Measurements from ENCODE around the gene SNRPF. TPM values are rescaled to one million over a fixed set of nuclear protein-coding genes. Genes with fewer than 3 reads are reported as not detected.
A peak's percentile ranks its signal among the peaks of the same experiment; 100 is the strongest.

SNRPF gene
- total RNA-seq, 1 experiment from 2014 or later: 6.3 TPM

GRCh38 chr12:95848575-95849388, 10.0 kb upstream of the SNRPF start:
- no peak overlapping the region for H3K4me3 ChIP-seq
- no peaks in the 10 kb centered on the region for H3K27me3 ChIP-seq
- DNase-seq: peak; percentile 33
- H3K36me3 ChIP-seq: no peaks in the 10 kb centered on the region
- no peaks in the 10 kb centered on the region for H3K9me3 ChIP-seq

- H3K9me3 ChIP-seq: no peaks in the 10 kb centered on the region
- H3K27me3 ChIP-seq: no peaks in the 10 kb centered on the region
- DNase-seq: no peak
- H3K4me3 ChIP-seq: no peak overlapping the region
- no peaks in the 10 kb centered on the region for H3K36me3 ChIP-seq
Measured at GRCh38 chr12:95851606-95852005, 7.1 kb upstream of the SNRPF start.

GRCh38 chr12:95852133-95852532, 6.6 kb upstream of the SNRPF start:
- no peak for DNase-seq
- Histone ChIP-seq H3K36me3 (no peaks in the 10 kb centered on the region), H3K9me3 (no peaks in the 10 kb centered on the region), H3K27me3 (no peaks in the 10 kb centered on the region), H3K4me3 (no peak overlapping the region)

- H3K27me3 ChIP-seq: no peaks in the 10 kb centered on the region
- no peak overlapping the region for H3K4me3 ChIP-seq
- no peak for DNase-seq
- H3K9me3 ChIP-seq: peaks cover 2% of the 10 kb centered on the region; the same call in 1 of the 2 replicates
- H3K36me3 ChIP-seq: peaks cover 17% of the 10 kb centered on the region
Measured at GRCh38 chr12:95857156-95857555, 1.6 kb upstream of the SNRPF start.

GRCh38 chr12:95857799-95858198, 953 bp upstream of the SNRPF start:
- Histone ChIP-seq H3K36me3 (peaks cover 24% of the 10 kb centered on the region), H3K4me3 (no peak overlapping the region), H3K9me3 (peaks cover 4% of the 10 kb centered on the region; the same call in 1 of the 2 replicates), H3K27me3 (no peaks in the 10 kb centered on the region)
- DNase-seq: no peak

- DNase-seq: no peak
- H3K36me3 ChIP-seq: peaks cover 39% of the 10 kb centered on the region
- H3K4me3 ChIP-seq: peak overlapping the region; percentile 95
- H3K27me3 ChIP-seq: no peaks in the 10 kb centered on the region
- H3K9me3 ChIP-seq: peaks cover 4% of the 10 kb centered on the region; the same call in 1 of the 2 replicates
Measured at GRCh38 chr12:95859344-95859816, 628 bp downstream of the SNRPF start.

- no peak for DNase-seq
Measured at GRCh38 chr12:95859947-95860850, 1.4 kb downstream of the SNRPF start.

GRCh38 chr12:95862038-95862437, 3.3 kb downstream of the SNRPF start:
- peaks cover 63% of the 10 kb centered on the region for H3K36me3 ChIP-seq
- peaks cover 4% of the 10 kb centered on the region; the same call in 1 of the 2 replicates for H3K9me3 ChIP-seq
- DNase-seq: no peak

More at GRCh38 chr12:95859947-95860850, 1.4 kb downstream of the SNRPF start:
- H3K4me3 ChIP-seq: peak overlapping the region; percentile 95
- H3K36me3 ChIP-seq: peaks cover 46% of the 10 kb centered on the region
- H3K9me3 ChIP-seq: peaks cover 4% of the 10 kb centered on the region; the same call in 1 of the 2 replicates
- no peaks in the 10 kb centered on the region for H3K27me3 ChIP-seq

GRCh38 chr12:95863337-95863736, 4.6 kb downstream of the SNRPF start:
- Histone ChIP-seq H3K27me3 (no peaks in the 10 kb centered on the region), H3K4me3 (no peak overlapping the region), H3K9me3 (peaks cover 4% of the 10 kb centered on the region; the same call in 1 of the 2 replicates), H3K36me3 (peaks cover 76% of the 10 kb centered on the region)
- DNase-seq: no peak

More at GRCh38 chr12:95862038-95862437, 3.3 kb downstream of the SNRPF start:
- no peak overlapping the region for H3K4me3 ChIP-seq
- H3K27me3 ChIP-seq: no peaks in the 10 kb centered on the region

GRCh38 chr12:95870897-95871296, 12.1 kb downstream of the SNRPF start:
- Histone ChIP-seq H3K9me3 (no peaks in the 10 kb centered on the region), H3K4me3 (no peak overlapping the region), H3K27me3 (no peaks in the 10 kb centered on the region), H3K36me3 (peaks cover 56% of the 10 kb centered on the region)
- DNase-seq: no peak

- no peak overlapping the region for H3K4me3 ChIP-seq
- no peaks in the 10 kb centered on the region for H3K27me3 ChIP-seq
- DNase-seq: no peak
- peaks cover 20% of the 10 kb centered on the region for H3K36me3 ChIP-seq
- H3K9me3 ChIP-seq: no peaks in the 10 kb centered on the region
Measured at GRCh38 chr12:95874452-95874851, 15.7 kb downstream of the SNRPF start.

GRCh38 chr12:95877622-95878021, 18.9 kb downstream of the SNRPF start:
- Histone ChIP-seq H3K4me3 (no peak overlapping the region), H3K36me3 (peaks cover 10% of the 10 kb centered on the region; the same call in 1 of the 2 replicates), H3K9me3 (no peaks in the 10 kb centered on the region), H3K27me3 (no peaks in the 10 kb centered on the region)
- DNase-seq: no peak

- peaks cover 2% of the 10 kb centered on the region; the same call in 1 of the 2 replicates for H3K9me3 ChIP-seq
- DNase-seq: no peak
- no peak overlapping the region for H3K4me3 ChIP-seq
- no peaks in the 10 kb centered on the region for H3K36me3 ChIP-seq
- H3K27me3 ChIP-seq: no peaks in the 10 kb centered on the region
Measured at GRCh38 chr12:95880895-95881294, 22.1 kb downstream of the SNRPF start.

GRCh38 chr12:95881331-95881955, 22.7 kb downstream of the SNRPF start:
- no peaks in the 10 kb centered on the region for H3K27me3 ChIP-seq
- H3K36me3 ChIP-seq: no peaks in the 10 kb centered on the region
- H3K9me3 ChIP-seq: peaks cover 2% of the 10 kb centered on the region; the same call in 1 of the 2 replicates
- no peak overlapping the region for H3K4me3 ChIP-seq
- no peak for DNase-seq

GRCh38 chr12:95882080-95882479, 23.3 kb downstream of the SNRPF start:
- no peak for DNase-seq
- Histone ChIP-seq H3K4me3 (no peak overlapping the region), H3K36me3 (no peaks in the 10 kb centered on the region), H3K27me3 (no peaks in the 10 kb centered on the region), H3K9me3 (peaks cover 2% of the 10 kb centered on the region; the same call in 1 of the 2 replicates)

- Histone ChIP-seq H3K27me3 (no peaks in the 10 kb centered on the region), H3K4me3 (no peak overlapping the region), H3K36me3 (no peaks in the 10 kb centered on the region), H3K9me3 (peaks cover 2% of the 10 kb centered on the region; the same call in 1 of the 2 replicates)
- DNase-seq: no peak
Measured at GRCh38 chr12:95882873-95883272, 24.1 kb downstream of the SNRPF start.

Data from MG63 (cell line).